Measurements from ENCODE around the gene SYT15B.
"Not testable (repeated sequence)": the region's sequence is repeated elsewhere in the genome, so short reads cannot be mapped to it uniquely, and the experiment has no call there.

Gene SYT15B

GRCh38 chr10:47763554-47764175 lies at the start of gene SYT15B:
TSS of gene SYT15B (minus strand) at chr10:47763592. CDS start at chr10:47762640, 952 bp downstream.
- not testable (repeated sequence) for DNase-seq

DNA sequence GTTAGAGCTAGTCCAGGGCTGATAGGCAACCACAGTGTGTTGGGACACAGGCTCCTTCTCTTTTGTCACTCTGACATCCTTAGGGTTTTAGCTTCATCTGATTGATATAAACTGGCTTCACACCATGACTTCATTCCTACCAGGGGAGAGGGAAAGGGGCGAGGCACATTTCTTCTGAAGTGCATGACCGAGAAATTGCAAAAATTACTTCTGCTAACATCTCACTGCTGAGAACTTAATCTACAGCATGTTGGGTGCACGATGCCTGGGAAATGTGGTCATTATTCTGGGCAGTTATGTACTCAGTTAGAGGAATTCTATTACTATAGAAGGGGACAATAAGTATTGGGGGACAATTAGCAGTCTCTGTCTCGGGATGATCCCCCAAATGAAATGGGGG lies 16.2 kb upstream of the SYT15B start:
- DNase-seq: not testable (repeated sequence)

GRCh38 chr10:47775361-47776231 lies 12.2 kb upstream of the SYT15B start:
- DNase-seq: peak; percentile 22

DNA sequence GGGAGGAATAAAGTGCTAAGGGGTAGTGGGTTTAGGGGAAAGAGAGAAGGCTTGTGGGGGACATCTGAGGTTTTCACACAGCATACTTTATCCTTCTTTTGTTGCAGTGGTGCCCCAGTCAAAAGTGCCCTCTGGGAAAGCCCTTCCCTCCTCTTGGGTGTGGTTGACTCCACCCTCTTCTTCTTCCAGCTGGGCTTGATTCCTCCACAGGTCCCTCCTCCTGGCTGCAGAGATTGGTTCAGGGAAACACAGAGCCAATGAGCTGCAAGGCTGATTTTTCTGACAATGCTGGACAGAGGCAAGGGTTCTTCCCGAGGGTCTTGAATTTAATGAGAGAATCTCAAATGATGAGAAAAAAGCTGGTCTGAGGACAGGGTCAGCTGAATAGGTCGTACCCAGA lies 7.4 kb upstream of the SYT15B start:
- not testable (repeated sequence) for DNase-seq

GRCh38 chr10:47768578-47769115 lies 5.3 kb upstream of the SYT15B start:
- DNase-seq: not testable (repeated sequence)

GRCh38 chr10:47768085-47768484 lies 4.7 kb upstream of the SYT15B start:
- DNase-seq: not testable (repeated sequence)

GRCh38 chr10:47767236-47767635 lies 3.8 kb upstream of the SYT15B start:
- not testable (repeated sequence) for DNase-seq

DNA sequence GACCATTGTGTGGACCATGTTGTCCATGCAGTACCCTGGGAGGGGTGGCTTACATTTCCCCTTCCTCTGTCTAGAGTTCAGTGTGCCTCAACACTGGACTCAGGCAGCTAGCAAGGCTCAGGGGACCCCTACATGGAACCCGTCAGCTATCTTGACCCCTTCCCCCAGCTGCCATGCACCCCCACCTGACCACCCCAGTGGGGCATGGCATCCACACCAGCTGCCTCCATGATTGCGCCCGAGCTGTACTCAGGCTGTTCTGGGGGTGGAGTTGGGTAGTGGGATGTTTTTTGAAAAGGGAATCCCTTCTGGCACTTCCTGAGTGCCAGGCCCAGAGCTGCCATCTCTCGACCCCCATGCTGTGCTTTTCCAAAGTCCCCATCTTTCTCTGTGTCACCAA lies 1.8 kb upstream of the SYT15B start:
- not testable (repeated sequence) for DNase-seq

DNA sequence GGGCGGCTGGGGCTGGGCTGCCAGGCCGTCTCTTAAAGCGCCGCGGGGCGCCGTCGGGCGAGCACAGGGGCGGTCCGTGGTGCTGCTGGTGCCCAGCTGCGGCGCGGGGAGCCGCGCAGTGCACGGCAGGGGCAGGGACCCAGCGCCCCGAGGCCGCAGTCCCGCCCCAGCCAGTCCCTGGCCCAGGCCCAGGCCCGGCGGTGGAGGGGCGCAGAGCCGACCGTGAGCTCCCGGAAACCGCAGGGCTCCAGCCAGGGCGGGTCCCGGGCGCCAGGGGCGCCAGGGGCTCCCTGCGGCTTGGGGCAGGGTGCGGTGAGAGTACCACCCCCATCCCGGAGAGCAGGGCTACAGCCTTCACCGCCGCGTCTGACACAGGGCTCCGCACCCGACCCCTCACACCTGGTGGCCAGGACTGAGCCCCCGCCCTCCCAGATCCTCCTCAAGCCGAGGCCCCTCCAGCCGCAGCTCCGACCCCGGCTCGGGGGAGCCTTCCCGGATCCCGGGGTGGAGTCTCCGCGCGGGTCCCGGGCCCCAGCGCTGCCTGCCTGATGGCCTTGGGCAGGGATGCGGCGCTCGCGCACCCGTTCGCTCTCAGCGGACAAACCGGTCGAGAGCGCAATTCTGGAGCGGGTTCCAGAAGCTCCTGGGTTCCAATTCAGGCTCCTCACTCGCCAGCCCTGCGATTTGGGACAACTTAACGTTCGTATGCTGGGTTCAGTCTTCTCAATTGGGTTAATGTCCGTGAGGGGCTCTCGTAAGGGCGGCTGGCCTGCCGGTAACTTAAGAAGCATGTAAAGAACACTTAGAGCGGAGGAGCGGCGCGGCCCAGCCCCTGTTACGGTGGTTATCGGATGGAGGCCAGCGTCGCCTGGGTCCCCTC lies 478 bp downstream of the SYT15B start:
- not testable (repeated sequence) for DNase-seq

GRCh38 chr10:47758855-47759254 lies 4.5 kb downstream of the SYT15B start:
- DNase-seq: not testable (repeated sequence)

DNA sequence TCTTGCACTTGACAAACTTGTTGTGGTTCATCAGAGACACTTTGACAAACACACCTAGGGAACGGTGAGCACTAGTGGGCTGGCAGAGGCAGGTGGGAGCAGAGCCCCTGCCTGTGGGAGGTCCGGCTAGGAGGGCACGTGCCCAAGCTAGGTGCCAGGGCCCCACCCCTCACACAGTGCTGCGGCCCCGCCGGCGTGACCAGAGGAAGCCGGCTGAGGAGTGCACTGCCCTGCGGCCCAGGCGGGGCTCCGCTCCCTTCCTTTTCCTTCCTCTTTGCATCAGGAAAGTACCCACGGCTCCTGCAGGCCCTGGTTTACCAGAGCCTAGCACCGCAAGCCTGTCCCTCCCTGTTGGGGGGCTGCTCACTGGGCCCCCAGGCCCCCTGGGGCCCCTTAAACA lies 7.2 kb downstream of the SYT15B start:
- not testable (repeated sequence) for DNase-seq

DNA sequence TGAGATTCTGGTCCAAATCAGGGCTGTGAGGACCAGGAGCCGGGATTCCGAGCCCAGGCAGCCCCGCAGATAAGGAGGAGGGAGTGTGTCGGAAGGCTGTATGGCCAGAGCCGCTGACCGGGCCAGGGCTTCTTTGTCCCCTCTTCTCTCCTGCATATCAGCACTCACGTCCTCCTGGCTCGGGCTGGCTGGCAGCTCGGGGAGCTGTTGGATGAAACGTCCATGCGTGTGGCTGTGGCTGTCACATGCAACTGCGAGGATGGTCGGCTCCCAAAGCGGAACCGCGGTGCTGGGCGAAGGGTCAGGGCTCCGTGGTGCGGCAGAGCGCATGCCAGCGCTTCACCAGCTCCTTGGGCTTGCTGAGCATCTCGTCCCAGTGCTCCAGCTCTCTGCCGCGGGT lies 9.5 kb downstream of the SYT15B start:
- DNase-seq: not testable (repeated sequence)

DNA sequence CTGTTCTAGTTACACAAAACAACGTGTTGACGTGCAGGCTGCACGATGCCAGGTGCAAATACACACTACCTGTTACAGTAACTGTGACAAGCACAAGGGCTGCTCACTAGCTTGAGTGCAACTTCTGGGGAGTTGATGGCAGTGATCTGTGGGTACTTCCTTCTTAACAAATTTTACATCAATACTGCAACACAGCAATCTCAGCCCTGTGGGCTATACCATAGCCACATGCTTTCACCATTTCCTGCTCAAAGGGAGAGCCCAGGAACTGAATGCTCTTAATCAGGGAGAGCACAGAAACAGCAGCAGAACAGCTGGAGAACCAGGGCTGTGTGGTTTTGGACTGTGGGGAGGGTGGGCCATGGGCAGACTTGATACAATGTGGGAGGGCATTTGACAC lies 10.2 kb downstream of the SYT15B start:
- DNase-seq: not testable (repeated sequence)

GRCh38 chr10:47751821-47752220 lies 11.6 kb downstream of the SYT15B start:
- not testable (repeated sequence) for DNase-seq

DNA sequence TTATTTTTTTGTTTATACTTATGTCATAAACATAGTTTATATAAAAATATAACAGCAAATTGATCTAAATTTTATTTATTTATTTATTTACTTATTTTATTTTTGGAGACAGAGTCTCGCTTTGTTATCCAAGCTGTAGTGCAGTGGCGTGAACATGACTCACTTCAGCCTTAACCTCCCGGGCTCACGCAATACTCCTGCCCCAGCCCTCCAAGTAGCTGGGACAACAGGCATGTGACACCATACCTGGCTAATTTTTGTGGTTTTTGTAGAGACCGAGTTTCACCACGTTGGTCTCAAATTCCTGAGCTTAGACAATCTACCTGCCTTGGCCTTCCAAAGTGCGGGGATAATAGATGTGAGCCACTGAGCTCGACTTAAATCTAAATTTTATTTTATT lies 13.0 kb downstream of the SYT15B start:
- DNase-seq: not testable (repeated sequence)

- not testable (repeated sequence) for DNase-seq
Observed at GRCh38 chr10:47746780-47747376, 16.5 kb downstream of the SYT15B start.

- not testable (repeated sequence) for DNase-seq
Observed at GRCh38 chr10:47744881-47745280, 18.5 kb downstream of the SYT15B start.

DNA sequence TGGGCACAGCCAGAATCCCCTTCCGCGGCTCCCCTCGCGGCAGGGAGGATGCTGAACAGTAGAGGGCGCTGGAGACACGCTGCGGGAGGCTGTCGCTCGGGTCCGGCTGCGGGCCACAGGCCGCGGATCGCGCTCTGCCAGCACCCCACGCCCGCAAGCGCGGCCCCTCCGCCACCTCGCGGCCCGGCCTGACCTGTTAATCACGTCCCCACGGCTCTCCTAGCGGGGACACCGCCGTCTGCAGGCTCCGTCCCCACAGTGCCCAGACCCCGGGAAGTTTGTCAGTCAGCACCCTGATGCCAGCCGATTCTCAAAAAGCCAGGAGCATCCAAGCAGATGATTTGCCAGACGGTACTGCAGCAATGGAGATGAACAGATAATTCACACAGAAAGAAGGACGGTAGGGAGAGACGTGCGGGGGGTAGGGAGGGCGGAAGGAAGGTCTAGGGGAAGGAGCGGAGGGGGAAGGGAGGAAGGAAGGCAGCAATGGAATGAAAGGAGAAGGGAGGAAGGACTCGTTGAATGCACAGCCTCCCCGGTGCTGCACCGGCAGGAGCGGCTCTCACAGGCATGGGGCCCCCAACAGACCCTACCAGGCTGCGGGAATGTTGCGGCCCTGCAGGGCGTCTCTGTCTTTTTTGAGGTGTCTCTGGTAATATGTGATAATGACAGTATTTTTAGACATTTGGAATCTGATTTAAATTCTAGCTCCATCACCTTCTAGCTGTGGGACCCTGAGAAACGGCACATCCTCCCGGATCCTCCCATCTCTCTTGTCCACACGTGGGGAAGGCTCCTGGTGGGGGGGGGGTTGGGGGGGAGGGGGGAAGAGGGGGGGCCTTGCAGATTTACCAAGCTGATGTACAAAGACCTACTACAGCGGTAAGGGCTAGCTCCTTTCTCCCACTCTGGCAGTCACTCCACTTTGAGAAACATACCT lies 19.5 kb downstream of the SYT15B start:
- not testable (repeated sequence) for DNase-seq

DNA sequence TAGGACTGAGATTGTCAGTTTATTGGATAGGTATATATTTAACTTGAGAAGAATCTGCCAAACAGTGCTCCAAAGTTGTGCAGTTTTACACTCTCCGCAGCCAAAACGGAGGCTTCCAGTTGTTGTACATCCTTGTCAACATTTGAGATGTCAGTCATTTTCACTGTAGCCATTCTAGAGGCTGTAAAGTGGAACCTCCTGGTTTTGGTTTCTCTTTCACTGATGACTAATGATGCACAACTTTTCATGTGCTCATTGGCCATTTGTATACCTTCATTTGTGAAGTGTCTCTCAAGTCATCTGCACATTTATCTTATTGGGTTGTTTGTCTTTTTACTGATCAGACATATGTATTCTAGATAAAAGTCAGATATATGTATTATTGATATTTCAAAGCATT lies 22.5 kb downstream of the SYT15B start:
- not testable (repeated sequence) for DNase-seq

DNA sequence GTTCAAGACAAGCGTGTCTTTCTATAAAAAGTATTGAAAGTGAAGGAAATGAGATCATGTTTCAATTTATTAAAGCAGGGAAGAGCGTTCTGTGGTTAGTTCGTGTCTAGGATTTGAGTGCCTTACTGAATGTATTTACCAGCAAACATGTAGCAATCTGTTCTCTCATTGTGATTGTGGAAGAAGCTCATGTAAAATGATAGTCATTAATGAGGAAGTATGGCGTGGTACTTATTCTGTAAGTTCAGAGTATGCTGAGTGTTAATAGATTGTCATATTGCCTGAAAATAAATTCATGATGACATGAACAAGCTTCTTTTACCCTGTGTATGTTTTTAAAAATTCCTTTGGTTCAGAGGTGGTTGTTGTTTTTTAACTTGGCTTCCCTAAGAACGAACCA lies 32.5 kb downstream of the SYT15B start:
- not testable (repeated sequence) for DNase-seq

GRCh38 chr10:47725740-47726139 lies 37.7 kb downstream of the SYT15B start:
- DNase-seq: not testable (repeated sequence)
